ENCODE data around the gene DMD.

The DMD gene

DNA sequence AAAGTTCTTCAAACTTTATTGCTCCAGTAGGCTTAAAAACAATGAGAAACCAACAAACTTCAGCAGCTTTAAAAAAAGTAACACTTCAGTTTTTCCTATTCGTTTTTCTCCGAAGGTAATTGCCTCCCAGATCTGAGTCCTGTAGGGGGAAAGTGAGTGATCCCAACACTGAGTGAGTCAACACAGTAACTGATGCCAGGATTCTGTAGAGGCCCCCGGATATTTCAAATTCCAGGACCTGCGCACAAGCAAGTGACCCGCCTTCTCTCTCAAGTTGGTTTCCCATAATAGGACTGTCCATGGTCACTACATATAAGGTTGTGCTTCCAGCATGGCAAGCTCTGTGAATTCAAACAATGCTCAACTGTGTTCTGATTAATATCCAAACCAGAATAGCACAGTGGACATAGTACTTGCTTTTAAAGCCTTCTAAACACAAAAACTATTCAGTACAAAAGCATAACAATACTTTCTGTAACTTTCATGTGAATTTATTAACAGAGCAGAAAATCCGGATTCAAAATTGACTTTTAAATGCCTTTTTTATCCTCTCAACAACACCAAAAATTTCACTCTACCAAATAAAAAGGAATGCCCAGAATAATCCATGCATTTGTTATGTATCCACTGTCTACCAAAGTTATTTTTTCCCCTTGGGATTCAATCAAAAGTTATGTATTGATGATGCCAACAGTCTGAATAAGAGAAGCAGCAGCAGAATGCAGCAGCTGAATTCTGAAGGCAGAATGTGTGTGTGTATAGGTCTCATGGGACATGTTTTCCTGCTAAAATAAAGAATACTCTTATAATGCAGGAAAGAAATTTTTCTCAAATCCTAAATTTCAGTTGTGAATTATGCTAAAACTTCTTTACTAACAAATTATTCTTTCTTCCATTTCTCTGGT, at the start of gene DMD:
DMD (minus strand) TSS at position 194 of the 905 bp plus-strand sequence. CDS start 237 bp downstream, outside the sequence.
- DNase-seq (ENCODE audit: low read depth): peak; percentile 88
- H3K4me3 ChIP-seq (ENCODE audit: low read depth, low read length): peak within 1 kb of the TSS; percentile 41
- TF ChIP-seq, protein P1, sequence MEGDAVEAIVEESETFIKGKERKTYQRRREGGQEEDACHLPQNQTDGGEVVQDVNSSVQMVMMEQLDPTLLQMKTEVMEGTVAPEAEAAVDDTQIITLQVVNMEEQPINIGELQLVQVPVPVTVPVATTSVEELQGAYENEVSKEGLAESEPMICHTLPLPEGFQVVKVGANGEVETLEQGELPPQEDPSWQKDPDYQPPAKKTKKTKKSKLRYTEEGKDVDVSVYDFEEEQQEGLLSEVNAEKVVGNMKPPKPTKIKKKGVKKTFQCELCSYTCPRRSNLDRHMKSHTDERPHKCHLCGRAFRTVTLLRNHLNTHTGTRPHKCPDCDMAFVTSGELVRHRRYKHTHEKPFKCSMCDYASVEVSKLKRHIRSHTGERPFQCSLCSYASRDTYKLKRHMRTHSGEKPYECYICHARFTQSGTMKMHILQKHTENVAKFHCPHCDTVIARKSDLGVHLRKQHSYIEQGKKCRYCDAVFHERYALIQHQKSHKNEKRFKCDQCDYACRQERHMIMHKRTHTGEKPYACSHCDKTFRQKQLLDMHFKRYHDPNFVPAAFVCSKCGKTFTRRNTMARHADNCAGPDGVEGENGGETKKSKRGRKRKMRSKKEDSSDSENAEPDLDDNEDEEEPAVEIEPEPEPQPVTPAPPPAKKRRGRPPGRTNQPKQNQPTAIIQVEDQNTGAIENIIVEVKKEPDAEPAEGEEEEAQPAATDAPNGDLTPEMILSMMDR (conservative IDR thresholded peaks at IDR 0.05; ENCODE audit: low read depth, low read length): peak; percentile 21

GRCh38 chrX:33252306-33252825, 41.0 kb upstream of the DMD start:
- no peak for DNase-seq (ENCODE audit: low read depth)
- TF ChIP-seq, protein P1 (conservative IDR thresholded peaks at IDR 0.05; ENCODE audit: low read depth, low read length): no peak
- no peak overlapping the region for H3K4me3 ChIP-seq (ENCODE audit: low read depth, low read length)

- no peak for DNase-seq (ENCODE audit: low read depth)
- TF ChIP-seq, protein P1 (conservative IDR thresholded peaks at IDR 0.05; ENCODE audit: low read depth, low read length): no peak
- H3K4me3 ChIP-seq (ENCODE audit: low read depth, low read length): no peak overlapping the region
Measured at GRCh38 chrX:33218819-33219218, 7.5 kb upstream of the DMD start.

DNA sequence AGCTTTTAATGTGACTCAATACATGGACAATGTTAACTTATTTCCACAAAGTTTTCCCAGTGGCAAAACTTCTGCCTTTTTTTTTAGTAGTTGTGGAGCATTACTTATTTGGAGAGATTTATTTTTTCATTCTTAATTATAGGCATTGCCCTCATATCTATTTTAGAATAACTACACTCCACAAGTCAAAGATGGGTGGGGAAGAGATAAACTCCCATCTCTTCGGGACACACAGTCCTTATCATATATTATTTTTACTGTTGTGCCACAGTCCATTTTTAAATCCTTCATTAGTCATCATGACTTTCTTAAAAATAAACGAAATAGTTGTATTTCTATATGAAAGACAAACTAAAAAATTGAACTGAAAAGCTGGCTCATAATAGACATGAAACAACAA, 1.2 kb downstream of the DMD start:
- TF ChIP-seq, protein P1 (conservative IDR thresholded peaks at IDR 0.05; ENCODE audit: low read depth, low read length): no peak
- peak overlapping the region; percentile 41 for H3K4me3 ChIP-seq (ENCODE audit: low read depth, low read length)
- no peak for DNase-seq (ENCODE audit: low read depth)

- H3K4me3 ChIP-seq (ENCODE audit: low read depth, low read length): no peak overlapping the region
- TF ChIP-seq, protein P1 (conservative IDR thresholded peaks at IDR 0.05; ENCODE audit: low read depth, low read length): no peak
- no peak for DNase-seq (ENCODE audit: low read depth)
Measured at GRCh38 chrX:33207056-33207455, 4.3 kb downstream of the DMD start.

DNA sequence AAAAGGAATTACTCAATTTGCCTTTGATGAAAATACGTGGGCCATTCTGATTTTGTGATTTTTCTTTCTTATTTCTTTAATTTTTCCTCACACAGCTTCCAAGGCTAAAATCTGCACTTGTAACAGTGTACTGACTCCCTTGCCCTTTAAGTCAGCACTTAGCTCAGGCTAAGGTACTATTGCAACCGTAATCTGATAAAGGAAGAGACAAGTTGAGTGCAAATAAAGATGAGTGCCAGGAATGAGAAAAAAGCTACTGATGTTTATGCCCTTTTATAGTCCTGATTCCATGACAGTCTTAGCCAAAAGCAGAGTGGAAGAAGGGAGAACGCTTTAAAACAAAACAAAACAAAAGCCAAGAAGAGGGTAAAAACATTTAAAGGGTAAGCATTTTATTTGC, 6.0 kb downstream of the DMD start:
- peak overlapping the region; percentile 20 for H3K4me3 ChIP-seq (ENCODE audit: low read depth, low read length)
- DNase-seq (ENCODE audit: low read depth): peak; percentile 33
- TF ChIP-seq, protein P1 (conservative IDR thresholded peaks at IDR 0.05; ENCODE audit: low read depth, low read length): no peak
